ENCODE results near the gene PTTG1IP.

The PTTG1IP gene

DNA sequence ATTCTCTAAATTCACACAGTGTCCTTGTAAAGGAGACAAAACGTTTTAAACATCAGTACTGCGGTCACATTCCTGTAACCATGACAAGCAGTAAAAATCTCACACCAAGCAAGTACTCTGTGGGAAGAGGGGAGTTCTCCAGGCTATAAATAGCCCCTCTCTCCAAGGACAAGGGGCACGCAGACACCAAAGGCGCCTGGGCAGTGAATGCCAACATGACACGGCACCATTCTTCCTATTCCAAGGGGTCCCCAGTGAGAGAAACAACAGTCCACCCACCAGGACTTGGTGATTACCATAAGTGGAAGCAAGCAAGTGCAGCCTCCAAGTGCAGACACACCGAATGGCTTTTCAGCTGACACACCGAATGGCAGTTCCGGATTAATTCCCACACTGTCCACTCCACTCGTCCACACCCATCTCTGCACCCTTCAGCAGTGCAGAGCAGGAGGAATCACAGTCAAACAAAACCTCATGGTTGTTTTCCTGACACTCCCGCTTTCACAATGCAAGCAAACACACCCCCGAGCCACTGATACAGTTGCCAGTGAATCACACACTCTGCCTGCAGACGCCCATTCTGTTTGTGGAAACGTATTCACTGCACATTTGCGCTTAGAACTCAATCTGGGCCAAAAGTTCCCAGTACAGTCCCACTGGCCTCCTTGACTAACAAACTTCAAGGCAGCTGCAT, 1.8 kb downstream of the PTTG1IP start:
- CTCF ChIA-PET, result interaction anchor here (1.3 to 2.6 kb wide), 2 partner anchors 11 to 78 kb away, joined by 3 to 9 read pairs; no protein-coding TSS in a partner anchor
- TF ChIP-seq, protein P1, sequence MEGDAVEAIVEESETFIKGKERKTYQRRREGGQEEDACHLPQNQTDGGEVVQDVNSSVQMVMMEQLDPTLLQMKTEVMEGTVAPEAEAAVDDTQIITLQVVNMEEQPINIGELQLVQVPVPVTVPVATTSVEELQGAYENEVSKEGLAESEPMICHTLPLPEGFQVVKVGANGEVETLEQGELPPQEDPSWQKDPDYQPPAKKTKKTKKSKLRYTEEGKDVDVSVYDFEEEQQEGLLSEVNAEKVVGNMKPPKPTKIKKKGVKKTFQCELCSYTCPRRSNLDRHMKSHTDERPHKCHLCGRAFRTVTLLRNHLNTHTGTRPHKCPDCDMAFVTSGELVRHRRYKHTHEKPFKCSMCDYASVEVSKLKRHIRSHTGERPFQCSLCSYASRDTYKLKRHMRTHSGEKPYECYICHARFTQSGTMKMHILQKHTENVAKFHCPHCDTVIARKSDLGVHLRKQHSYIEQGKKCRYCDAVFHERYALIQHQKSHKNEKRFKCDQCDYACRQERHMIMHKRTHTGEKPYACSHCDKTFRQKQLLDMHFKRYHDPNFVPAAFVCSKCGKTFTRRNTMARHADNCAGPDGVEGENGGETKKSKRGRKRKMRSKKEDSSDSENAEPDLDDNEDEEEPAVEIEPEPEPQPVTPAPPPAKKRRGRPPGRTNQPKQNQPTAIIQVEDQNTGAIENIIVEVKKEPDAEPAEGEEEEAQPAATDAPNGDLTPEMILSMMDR (IDR thresholded peaks at IDR 0.05; ENCODE audit: control extremely low read depth, extremely low read depth, low read depth, missing control alignments), result no peak
- POLR2A ChIA-PET, result no interaction called here
- DNase-seq (ENCODE audit: extremely low spot score), result no peak

DNA sequence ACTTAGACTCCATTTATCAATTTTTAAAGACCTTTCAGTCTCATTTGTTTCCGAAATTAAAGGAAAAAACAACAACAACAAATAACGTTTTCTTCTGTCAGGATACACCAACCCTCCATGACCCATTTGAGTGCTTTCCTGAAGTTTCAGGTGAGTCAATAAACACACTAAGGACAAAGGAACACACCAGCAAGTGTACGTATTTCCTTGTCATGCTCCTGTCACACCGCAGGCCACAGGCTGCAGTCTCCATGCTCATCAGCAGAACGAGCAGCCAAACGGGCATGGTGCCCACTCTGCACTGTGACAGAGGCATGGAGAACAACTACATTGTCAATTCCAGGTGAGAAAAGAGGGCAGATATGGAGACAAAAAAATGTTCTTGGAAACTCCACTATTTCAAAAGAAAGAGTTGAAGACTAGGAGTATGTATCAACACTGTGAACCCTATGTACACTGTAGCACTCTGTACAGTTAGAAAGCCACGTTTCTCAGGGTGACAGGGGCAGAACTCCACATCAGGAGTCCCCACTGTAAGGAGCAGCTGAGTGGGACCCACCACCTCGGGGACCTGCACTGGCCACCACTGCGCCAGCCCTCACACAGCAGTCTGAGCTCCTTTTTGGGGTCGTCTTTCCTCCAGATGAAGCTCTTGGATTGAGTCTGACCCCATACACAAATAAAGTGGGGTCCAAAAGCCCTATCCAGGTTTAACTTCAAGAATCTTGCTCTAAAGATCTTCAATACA, 2.6 kb downstream of the PTTG1IP start:
- TF ChIP-seq, protein P1 (IDR thresholded peaks at IDR 0.05; ENCODE audit: control extremely low read depth, extremely low read depth, low read depth, missing control alignments), result no peak
- CTCF ChIA-PET, result no interaction called here
- no peak for DNase-seq (ENCODE audit: extremely low spot score)
- POLR2A ChIA-PET, result no interaction called here

DNA sequence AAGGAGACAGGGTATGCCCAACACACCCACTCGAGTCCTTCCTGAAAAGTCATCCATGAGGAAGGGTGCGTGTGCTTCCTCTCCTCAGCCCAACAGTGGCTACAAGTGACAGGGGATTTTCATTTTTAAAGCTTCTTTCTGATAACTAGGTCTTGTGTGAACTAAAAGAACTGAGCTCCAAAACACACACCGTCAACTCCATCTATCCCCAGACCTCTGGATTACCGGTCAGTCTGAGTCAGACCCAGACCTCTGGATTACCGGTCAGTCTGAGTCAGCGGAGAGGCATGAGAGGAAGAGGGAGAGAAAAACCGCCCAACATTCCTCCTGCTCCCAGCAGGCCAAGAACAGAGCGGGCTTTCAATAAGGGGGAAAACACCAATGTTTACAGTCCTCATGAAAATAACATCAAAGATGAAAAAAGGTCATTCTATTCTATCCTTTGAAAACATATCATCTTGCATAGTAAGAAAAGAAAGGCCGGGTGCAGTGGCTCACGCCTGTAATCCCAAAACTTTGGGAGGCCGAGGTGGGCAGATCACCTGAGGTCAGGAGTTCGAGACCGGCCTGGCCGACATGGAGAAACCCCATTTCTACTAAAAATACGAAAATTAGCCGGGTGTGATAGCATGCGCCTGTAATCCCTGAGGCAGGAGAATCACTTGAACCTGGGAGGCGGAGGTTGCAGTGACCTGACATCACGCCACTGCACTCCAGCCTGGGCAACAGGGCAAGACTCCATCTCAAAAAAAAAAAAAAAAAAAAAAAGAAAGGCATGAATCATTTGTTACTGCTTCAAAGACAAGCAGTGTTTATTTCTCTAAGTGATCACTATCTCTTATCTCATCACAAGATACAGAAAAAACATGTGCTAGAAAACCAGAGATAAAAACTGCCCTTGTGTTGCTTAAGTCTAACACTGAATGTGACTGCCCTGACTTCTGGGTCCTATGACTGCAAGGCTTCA, 3.4 kb downstream of the PTTG1IP start:
- no peak for DNase-seq (ENCODE audit: extremely low spot score)
- ChIA-PET CTCF (interaction anchor here (0.6 kb wide), 1 partner anchor 76 kb away, joined by 3 read pairs; no protein-coding TSS in a partner anchor), POLR2A (no interaction called here)
- TF ChIP-seq, protein P1 (IDR thresholded peaks at IDR 0.05; ENCODE audit: control extremely low read depth, extremely low read depth, low read depth, missing control alignments), result no peak

DNA sequence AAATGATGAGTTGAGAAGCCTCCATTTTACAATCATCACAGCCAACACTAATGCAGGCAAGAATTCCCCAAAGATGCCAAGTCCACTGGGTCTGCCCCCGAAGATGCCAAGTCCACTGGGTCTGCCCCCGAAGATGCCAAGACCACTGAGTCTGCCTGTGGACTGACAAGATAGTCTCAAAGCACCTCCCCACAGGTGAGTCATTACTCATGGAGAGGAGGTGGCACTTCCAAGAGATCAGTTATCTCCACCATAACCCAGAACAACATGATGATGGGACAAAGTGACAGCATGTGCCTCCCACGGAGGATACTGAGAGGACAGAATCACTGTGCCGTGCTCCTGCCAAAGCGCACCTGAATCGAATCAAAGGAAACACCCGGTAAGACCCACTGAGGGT, 4.8 kb downstream of the PTTG1IP start:
- TF ChIP-seq, protein P1 (IDR thresholded peaks at IDR 0.05; ENCODE audit: control extremely low read depth, extremely low read depth, low read depth, missing control alignments), result no peak
- DNase-seq (ENCODE audit: extremely low spot score), result no peak
- ChIA-PET CTCF (no interaction called here), POLR2A (no interaction called here)

DNA sequence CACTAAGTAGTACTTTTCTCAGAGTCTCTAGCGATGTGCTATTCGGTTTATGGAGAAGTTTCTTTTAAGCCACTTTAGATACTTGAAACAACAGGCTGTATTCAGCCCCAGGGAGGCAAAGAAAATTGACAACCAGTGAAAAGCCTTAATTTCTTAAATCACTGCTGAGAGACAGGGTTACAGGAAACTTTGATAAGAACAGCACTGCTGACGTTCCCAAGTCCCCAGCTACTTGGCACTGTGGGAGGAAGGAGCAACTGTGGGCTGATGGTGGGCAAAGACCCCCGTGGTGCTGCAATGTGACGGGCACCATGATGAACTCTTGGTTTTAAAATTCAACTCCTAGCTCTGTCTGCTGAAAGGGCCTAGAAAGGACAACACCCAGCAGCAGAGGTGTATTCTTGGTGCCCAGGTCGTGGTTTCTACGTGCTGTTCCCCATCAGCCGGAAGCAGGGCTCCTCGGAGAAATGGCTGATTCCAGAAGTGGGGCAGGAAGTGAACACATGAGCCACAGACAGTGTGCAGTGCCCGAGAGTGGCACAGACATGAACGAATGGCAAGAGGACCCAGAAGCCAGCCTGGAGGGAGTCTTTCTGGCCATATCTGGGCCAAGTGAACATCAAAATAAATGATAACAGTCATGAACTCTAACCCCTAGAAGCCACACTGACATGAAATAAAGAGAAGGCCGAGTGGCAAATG, 5.3 kb downstream of the PTTG1IP start:
- CTCF ChIA-PET, result interaction anchor here (0.7 kb wide), 1 partner anchor 8 kb away, joined by 3 read pairs; no protein-coding TSS in a partner anchor
- POLR2A ChIA-PET, result no interaction called here
- DNase-seq (ENCODE audit: extremely low spot score), result no peak
- TF ChIP-seq, protein P1 (IDR thresholded peaks at IDR 0.05; ENCODE audit: control extremely low read depth, extremely low read depth, low read depth, missing control alignments), result no peak
